A673 (cell line): ENCODE data around the gene BRCA2. TPM values are rescaled to one million over a fixed set of nuclear protein-coding genes. Genes with fewer than 3 reads are reported as not detected.
A peak's percentile ranks its signal among the peaks of the same experiment; 100 is the strongest.

ENCODE experiments used
- BruUV-seq: library from RNA; stranded (reverse); fragments of 400-500 nt; replicated peaks from 2 replicates; lab custom pipeline; 2021; lab: Mats Ljungman, UMichigan
- CTCF ChIA-PET: fragments of 300-600 bp; sonication (Branson Sonifier 250); formaldehyde crosslinking; loops from one replicate; lab custom pipeline; 2022; ENCODE audit warnings: antibody characterized with exemption; lab: Charles Lee
- POLR2A ChIA-PET: fragments of 300-600 bp; sonication (Branson Sonifier 250); formaldehyde crosslinking; loops from one replicate; lab custom pipeline; 2022; ENCODE audit warnings: antibody characterized with exemption; ENCODE audit not compliant: low non-redundant PET; lab: Charles Lee
- DNase-seq: peaks from one replicate; pipeline ENCODE4 v3.0.0-alpha.2; 2015; ENCODE audit warnings: low spot score
- H3K27ac ChIP-seq: fragments of 200-600 bp; sonication (generic); 2 replicates; pipeline ENCODE4 v1.5.1; 2016; ENCODE audit warnings: mixed run types, low read depth, mild to moderate bottlenecking, mixed read lengths, antibody characterized with exemption, low read length; ENCODE audit not compliant: poor library complexity, severe bottlenecking
- H3K27me3 ChIP-seq: fragments of 200-600 bp; sonication (generic); replicated peaks from 2 replicates; pipeline ENCODE4 v1.6.1; 2017; ENCODE audit warnings: mixed run types, low read depth, mild to moderate bottlenecking, mixed read lengths, antibody characterized with exemption, low read length; ENCODE audit not compliant: insufficient read depth, poor library complexity
- H3K36me3 ChIP-seq: fragments of 200-600 bp; sonication (generic); 2 replicates; pipeline ENCODE4 v1.6.1; 2016; ENCODE audit warnings: mixed run types, mild to moderate bottlenecking, mixed read lengths, antibody characterized with exemption, low read length; ENCODE audit not compliant: insufficient read depth, poor library complexity, severe bottlenecking
- H3K4me1 ChIP-seq: fragments of 200-600 bp; sonication (generic); 2 replicates; pipeline ENCODE4 v1.6.1; 2017; ENCODE audit warnings: mixed run types, mild to moderate bottlenecking, mixed read lengths, antibody characterized with exemption, low read length; ENCODE audit not compliant: insufficient read depth, poor library complexity, severe bottlenecking
- H3K4me3 ChIP-seq: fragments of 200-600 bp; sonication (generic); 2 replicates; pipeline ENCODE4 v1.5.1; 2016; ENCODE audit warnings: low read depth, mixed run types, mild to moderate bottlenecking, mixed read lengths, low read length; ENCODE audit not compliant: poor library complexity, severe bottlenecking
- H3K9me3 ChIP-seq: fragments of 200-600 bp; sonication (generic); 2 replicates; pipeline ENCODE4 v1.6.1; 2016; ENCODE audit warnings: mixed run types, low read depth, mild to moderate bottlenecking, mixed read lengths, antibody characterized with exemption, low read length; ENCODE audit not compliant: poor library complexity, severe bottlenecking
- EZH2 ChIP-seq: fragments of 200-600 bp; sonication (generic); IDR thresholded peaks from 2 replicates; pipeline ENCODE4 v1.6.1; 2017; ENCODE audit warnings: borderline replicate concordance, low read depth, mild to moderate bottlenecking, mixed read lengths, antibody characterized with exemption, low read length; ENCODE audit not compliant: poor library complexity, severe bottlenecking
- intact Hi-C: fragments of 100-400 bp; cut with micrococcal nuclease; formaldehyde crosslinking; loops from one replicate; pipeline ENCODE4 v1.10.0; 2022; ENCODE audit not compliant: unreplicated experiment
- total RNA-seq: library from RNA; stranded (reverse); gene quantifications from 2 replicates; pipeline ENCODE4 v1.2.3, GENCODE V29; 2021
- TF ChIP-seq, protein P1 (sequence below): fragments of 300-800, 200-600 bp; sonication (generic); conservative IDR thresholded peaks from 2 replicates; pipeline ENCODE4 v1.5.1; 2017; ENCODE audit warnings: low read depth, mild to moderate bottlenecking, antibody characterized with exemption, low read length, moderate library complexity, mixed read lengths

The BRCA2 gene
- total RNA-seq, 1 experiment from 2014 or later, result 35.9 TPM

DNA sequence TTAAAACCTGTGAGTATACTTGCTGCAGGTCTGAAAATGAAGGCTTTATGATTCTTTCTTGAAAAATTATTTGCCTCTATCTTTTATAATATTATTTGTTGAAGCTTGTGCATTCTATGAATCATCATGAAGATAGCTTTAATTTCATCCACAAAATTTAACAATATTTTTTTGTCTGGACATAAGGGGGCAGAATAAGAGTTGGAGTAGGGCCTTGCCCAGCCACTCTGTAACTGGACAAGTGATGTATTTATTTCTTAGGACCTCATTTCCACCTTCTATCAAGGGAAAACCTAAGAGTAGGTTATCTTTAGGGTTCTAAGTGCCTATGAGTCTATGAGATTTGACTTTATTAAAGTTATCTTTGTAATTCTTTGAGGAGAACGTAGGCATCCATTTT lies 62.7 kb downstream of the BRCA2 start:
- POLR2A ChIA-PET, result no interaction called here
- Histone ChIP-seq H3K27ac (no peak overlapping the region), H3K4me1 (no peaks in the 10 kb centered on the region), H3K27me3 (no peaks in the 10 kb centered on the region), H3K4me3 (no peak overlapping the region), H3K36me3 (peaks cover 31% of the 10 kb centered on the region), H3K9me3 (no peaks in the 10 kb centered on the region)
- no peak for DNase-seq
- intact Hi-C loops, result no loop called here
- CTCF ChIA-PET, result no interaction called here
- TF ChIP-seq EZH2, result no peak
- TF ChIP-seq, protein P1, sequence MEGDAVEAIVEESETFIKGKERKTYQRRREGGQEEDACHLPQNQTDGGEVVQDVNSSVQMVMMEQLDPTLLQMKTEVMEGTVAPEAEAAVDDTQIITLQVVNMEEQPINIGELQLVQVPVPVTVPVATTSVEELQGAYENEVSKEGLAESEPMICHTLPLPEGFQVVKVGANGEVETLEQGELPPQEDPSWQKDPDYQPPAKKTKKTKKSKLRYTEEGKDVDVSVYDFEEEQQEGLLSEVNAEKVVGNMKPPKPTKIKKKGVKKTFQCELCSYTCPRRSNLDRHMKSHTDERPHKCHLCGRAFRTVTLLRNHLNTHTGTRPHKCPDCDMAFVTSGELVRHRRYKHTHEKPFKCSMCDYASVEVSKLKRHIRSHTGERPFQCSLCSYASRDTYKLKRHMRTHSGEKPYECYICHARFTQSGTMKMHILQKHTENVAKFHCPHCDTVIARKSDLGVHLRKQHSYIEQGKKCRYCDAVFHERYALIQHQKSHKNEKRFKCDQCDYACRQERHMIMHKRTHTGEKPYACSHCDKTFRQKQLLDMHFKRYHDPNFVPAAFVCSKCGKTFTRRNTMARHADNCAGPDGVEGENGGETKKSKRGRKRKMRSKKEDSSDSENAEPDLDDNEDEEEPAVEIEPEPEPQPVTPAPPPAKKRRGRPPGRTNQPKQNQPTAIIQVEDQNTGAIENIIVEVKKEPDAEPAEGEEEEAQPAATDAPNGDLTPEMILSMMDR, result no peak
- no TSS peak for BruUV-seq

DNA sequence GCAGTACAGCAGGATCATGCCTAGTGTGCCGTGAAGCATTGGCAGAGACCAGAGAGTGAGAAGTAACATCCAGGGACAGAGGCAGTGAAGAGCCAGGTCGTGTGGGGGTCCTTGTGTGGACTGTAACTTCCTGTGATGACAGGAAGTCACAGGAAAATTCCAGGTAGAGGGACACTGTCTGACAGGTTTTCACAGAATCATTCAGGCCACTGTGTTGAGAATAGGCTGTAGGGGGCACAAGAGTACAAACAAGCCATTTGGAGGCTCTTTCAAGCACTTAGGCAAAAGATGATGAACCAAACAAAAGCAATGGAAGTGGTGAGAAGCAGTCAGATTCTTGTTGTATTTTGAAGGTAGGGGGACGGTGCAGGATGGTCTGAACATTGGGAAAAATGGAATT lies 66.2 kb downstream of the BRCA2 start:
- no TSS peak for BruUV-seq
- H3K4me3 ChIP-seq, result no peak overlapping the region
- POLR2A ChIA-PET, result interaction anchor here (0.6 kb wide), 1 partner anchor 466 kb away, joined by 24 read pairs; no protein-coding TSS in a partner anchor
- H3K36me3 ChIP-seq, result peaks cover 34% of the 10 kb centered on the region
- H3K4me1 ChIP-seq, result no peaks in the 10 kb centered on the region
- no peaks in the 10 kb centered on the region for H3K9me3 ChIP-seq
- TF ChIP-seq EZH2, result no peak
- TF ChIP-seq, protein P1, result peak; percentile 58
- H3K27me3 ChIP-seq, result no peaks in the 10 kb centered on the region
- H3K27ac ChIP-seq, result no peak overlapping the region
- CTCF ChIA-PET, result no interaction called here
- intact Hi-C loops, result no loop called here
- DNase-seq, result peak; percentile 24

DNA sequence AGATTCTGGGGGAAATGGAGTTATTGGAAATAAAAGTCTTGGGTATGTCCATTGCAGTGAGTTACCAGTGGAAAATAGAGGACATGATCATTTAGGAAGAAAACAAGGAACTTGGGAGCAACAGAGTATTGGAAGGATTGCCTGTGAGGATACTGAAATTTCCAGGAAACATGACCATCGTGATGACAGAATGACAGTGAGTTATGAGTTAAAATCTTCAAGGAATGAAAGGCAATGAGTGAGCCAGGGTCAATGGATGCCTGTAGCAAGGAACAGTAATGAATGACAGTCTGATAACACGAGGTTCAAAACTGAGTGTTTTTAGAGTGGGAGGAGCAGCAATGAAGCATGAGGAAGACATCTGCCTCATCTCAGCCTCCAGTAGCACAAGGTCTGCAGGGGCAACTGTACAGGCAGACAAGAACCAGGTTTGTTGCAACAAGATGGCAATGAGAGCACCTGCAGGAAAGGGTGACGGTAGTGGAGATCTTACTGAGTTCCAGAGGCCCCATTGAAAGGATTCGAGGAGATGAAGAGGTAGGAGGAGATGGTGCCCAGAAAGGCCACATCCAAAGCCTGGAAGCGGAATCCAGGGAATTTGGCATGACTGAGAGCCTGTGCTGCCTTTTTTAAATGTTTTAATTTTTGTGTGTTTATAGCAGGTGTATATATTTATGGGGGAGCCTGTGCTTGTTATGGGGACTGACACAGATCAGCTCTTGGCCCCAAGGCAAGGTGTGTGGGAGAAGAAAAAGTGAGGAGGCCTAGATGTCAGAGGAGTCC lies 68.7 kb downstream of the BRCA2 start:
- no peak for TF ChIP-seq EZH2
- TF ChIP-seq, protein P1, result no peak
- CTCF ChIA-PET, result no interaction called here
- no peak for DNase-seq
- POLR2A ChIA-PET, result no interaction called here
- Histone ChIP-seq H3K27me3 (no peaks in the 10 kb centered on the region), H3K4me1 (no peaks in the 10 kb centered on the region), H3K9me3 (no peaks in the 10 kb centered on the region), H3K36me3 (peaks cover 28% of the 10 kb centered on the region), H3K27ac (no peak overlapping the region), H3K4me3 (no peak overlapping the region)
- no TSS peak for BruUV-seq
- intact Hi-C loops, result no loop called here
